Neural crest cell (in vitro differentiated cells): ENCODE data around the gene NFASC. TPM values are rescaled to one million over a fixed set of nuclear protein-coding genes. Genes with fewer than 3 reads are reported as not detected.

Source experiments
- DNase-seq: peaks from one replicate; pipeline ENCODE4 v3.0.0; 2021; ENCODE audit warnings: low read depth, mixed read lengths, low spot score
- H3K27ac Mint-ChIP-seq: one replicate; pipeline ENCODE4 v1.8.0; 2021; ENCODE audit warnings: mild to moderate bottlenecking, mixed read lengths; ENCODE audit not compliant: unreplicated experiment
- H3K27me3 Mint-ChIP-seq: 2 replicates; pipeline ENCODE4 v1.8.0; 2021; ENCODE audit warnings: low read depth, mild to moderate bottlenecking, mixed read lengths
- H3K36me3 Mint-ChIP-seq: 2 replicates; pipeline ENCODE4 v1.8.0; 2021; ENCODE audit warnings: low read depth, mild to moderate bottlenecking, mixed read lengths
- H3K4me1 Mint-ChIP-seq: 2 replicates; pipeline ENCODE4 v1.8.0; 2021; ENCODE audit warnings: mixed read lengths
- H3K4me3 Mint-ChIP-seq: one replicate; pipeline ENCODE4 v1.8.0; 2021; ENCODE audit warnings: mild to moderate bottlenecking, mixed read lengths
- H3K9me3 Mint-ChIP-seq: 2 replicates; pipeline ENCODE4 v1.8.0; 2021; ENCODE audit warnings: mixed read lengths
- total RNA-seq: library from RNA; stranded (reverse); gene quantifications from 2 replicates; pipeline ENCODE4 v1.2.1, GENCODE V29; 2021
- TF ChIP-seq, protein P1 (sequence below): fragments of 200-600 bp; sonication (generic); conservative IDR thresholded peaks from 2 replicates; pipeline ENCODE4 v1.5.0; 2021; ENCODE audit warnings: antibody characterized with exemption, mild to moderate bottlenecking

Gene NFASC
- total RNA-seq, 1 donor from 2014 or later, result 12.9 TPM

DNA sequence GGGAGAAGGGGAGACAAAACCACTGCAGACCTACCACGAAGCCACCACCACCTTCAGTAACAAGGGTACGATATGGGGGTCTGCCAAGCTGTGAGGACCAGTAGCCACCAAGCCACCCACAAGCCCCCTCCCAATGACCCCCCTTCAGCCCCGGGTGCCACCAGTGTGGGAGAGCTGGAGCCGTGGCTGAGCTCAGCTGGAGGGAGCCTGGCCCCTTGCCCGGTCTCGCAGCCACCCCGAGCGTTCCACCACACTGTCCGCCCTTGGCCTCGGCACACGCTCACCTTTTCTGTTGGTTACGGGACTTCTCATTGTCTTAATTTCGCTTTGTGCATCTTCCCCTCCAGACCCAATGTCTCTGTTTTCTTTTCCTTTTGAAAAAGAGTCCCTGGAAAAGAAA is 145.9 kb downstream of the NFASC start:
- H3K4me1 Mint-ChIP-seq, result peaks cover 17% of the 10 kb centered on the region
- H3K4me3 Mint-ChIP-seq, result no peak overlapping the region
- TF ChIP-seq, protein P1, sequence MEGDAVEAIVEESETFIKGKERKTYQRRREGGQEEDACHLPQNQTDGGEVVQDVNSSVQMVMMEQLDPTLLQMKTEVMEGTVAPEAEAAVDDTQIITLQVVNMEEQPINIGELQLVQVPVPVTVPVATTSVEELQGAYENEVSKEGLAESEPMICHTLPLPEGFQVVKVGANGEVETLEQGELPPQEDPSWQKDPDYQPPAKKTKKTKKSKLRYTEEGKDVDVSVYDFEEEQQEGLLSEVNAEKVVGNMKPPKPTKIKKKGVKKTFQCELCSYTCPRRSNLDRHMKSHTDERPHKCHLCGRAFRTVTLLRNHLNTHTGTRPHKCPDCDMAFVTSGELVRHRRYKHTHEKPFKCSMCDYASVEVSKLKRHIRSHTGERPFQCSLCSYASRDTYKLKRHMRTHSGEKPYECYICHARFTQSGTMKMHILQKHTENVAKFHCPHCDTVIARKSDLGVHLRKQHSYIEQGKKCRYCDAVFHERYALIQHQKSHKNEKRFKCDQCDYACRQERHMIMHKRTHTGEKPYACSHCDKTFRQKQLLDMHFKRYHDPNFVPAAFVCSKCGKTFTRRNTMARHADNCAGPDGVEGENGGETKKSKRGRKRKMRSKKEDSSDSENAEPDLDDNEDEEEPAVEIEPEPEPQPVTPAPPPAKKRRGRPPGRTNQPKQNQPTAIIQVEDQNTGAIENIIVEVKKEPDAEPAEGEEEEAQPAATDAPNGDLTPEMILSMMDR, result no peak
- H3K27ac Mint-ChIP-seq, result no peak overlapping the region
- H3K36me3 Mint-ChIP-seq, result no peaks in the 10 kb centered on the region
- peaks cover 12% of the 10 kb centered on the region for H3K27me3 Mint-ChIP-seq
- DNase-seq, result no peak
- no peaks in the 10 kb centered on the region for H3K9me3 Mint-ChIP-seq

DNA sequence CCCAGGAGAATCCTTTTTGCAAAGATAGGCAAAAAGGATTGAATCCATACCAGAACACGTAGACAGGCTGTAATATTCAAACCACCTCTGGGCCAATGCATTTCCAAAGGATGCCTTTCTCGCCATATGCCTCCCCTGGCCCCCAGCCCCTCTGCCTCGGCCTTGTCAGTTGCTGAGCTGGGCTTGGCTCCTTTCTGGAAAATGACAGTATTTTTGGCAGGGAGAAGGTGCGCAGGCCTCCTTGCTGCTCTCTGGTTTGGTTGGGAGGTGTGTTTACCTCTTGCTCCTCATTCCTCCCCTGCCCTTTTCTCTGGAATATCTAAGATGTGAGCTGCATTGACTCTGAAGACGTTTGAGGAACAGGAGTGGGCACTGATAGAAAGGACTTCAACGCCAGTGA is 146.3 kb downstream of the NFASC start:
- TF ChIP-seq, protein P1, result no peak
- H3K4me3 Mint-ChIP-seq, result no peak overlapping the region
- H3K4me1 Mint-ChIP-seq, result peaks cover 15% of the 10 kb centered on the region
- H3K27ac Mint-ChIP-seq, result no peak overlapping the region
- peaks cover 12% of the 10 kb centered on the region for H3K27me3 Mint-ChIP-seq
- H3K36me3 Mint-ChIP-seq, result no peaks in the 10 kb centered on the region
- H3K9me3 Mint-ChIP-seq, result no peaks in the 10 kb centered on the region
- no peak for DNase-seq

DNA sequence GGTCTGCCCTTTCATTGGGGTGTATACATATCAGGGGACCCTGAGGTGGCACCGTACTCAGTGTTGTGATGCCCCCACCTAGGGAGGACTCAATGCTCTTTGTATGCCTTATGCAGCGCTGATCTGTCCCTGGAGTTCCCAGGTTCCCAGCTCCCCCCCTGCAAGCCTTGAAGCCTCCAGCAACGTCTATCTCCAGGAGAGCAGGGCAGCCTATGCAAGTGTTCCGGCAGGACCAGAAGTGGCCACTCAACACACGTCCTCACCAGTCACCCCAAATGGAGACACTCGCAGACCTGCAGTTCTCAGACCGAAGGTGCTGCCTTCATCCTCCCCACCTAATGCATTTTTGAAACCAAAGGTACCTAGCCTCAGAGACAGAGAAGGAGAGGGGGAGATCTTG is 147.1 kb downstream of the NFASC start:
- H3K27ac Mint-ChIP-seq, result no peak overlapping the region
- H3K36me3 Mint-ChIP-seq, result no peaks in the 10 kb centered on the region
- no peaks in the 10 kb centered on the region for H3K9me3 Mint-ChIP-seq
- no peak overlapping the region for H3K4me3 Mint-ChIP-seq
- no peak for DNase-seq
- peaks cover 12% of the 10 kb centered on the region for H3K27me3 Mint-ChIP-seq
- TF ChIP-seq, protein P1, result no peak
- H3K4me1 Mint-ChIP-seq, result peaks cover 8% of the 10 kb centered on the region

DNA sequence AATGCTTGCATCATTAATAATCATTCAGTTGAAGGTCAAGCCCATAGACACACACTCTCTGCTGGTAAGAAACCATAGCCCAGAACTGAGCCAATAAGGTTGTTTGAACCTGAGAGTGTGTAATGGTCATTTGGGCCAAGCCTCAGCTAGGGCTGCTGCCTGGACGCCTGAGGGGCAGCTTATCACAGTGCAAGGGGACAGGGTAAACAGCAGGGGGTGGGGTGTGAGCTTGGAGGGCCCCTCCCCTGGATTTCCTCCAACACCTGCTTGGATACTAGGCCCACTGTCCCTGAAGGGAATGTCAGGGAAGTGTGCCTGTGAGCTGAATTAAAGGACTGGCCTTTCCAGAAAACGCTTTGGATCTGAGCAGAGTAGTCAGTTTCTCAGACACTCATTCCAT is 147.7 kb downstream of the NFASC start:
- peaks cover 5% of the 10 kb centered on the region for H3K4me1 Mint-ChIP-seq
- no peaks in the 10 kb centered on the region for H3K36me3 Mint-ChIP-seq
- TF ChIP-seq, protein P1, result no peak

DNA sequence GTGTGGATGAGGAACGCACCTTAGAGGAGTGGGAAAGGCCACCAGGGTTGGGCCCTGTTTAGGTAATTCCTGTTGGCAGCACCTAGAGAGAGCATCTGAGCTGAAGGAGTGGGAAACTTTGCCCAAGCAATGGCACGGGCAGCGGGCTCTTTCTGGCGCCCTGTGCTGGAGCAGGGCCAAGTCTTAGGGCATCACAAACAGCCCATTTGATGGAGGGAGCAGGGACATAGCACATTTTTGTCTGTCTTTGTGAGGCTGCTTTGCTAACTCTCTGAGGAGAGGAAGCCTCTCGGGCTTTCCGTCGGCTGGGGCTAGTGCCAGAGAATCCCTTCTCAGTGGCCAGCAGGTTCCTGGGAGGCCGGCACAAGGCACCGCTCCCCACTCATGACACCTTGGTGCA is 149.8 kb downstream of the NFASC start:
- peaks cover 8% of the 10 kb centered on the region for H3K27me3 Mint-ChIP-seq
- H3K36me3 Mint-ChIP-seq, result no peaks in the 10 kb centered on the region
- H3K9me3 Mint-ChIP-seq, result no peaks in the 10 kb centered on the region
- DNase-seq, result no peak
- H3K4me1 Mint-ChIP-seq, result peaks cover 4% of the 10 kb centered on the region
- H3K4me3 Mint-ChIP-seq, result no peak overlapping the region
- TF ChIP-seq, protein P1, result no peak
- no peak overlapping the region for H3K27ac Mint-ChIP-seq

More for the DNA sequence above, 147.7 kb downstream of the NFASC start:
- Mint-ChIP-seq H3K27ac (no peak overlapping the region), H3K27me3 (peaks cover 9% of the 10 kb centered on the region), H3K4me3 (no peak overlapping the region), H3K9me3 (no peaks in the 10 kb centered on the region)
- DNase-seq, result no peak

DNA sequence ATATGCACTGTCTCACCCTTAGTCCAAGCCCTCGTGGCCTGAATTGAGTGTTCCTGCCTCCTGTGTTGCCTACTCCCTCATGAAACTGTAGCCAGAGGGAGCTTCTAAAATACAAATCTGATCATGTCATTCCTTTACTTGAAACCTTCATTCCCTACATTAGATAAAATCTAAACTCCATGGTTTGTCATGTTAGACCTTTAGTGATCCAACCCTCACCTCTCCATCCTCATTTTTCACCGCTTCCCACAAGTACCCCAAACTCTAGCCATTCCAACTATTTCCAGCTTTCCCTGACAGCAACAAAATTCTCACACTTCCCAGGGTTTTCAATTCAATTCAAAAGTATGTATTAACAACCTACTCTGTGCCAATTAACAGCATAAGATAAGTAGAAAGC is 154.0 kb downstream of the NFASC start:
- Mint-ChIP-seq H3K4me1 (peaks cover 19% of the 10 kb centered on the region), H3K9me3 (no peaks in the 10 kb centered on the region), H3K4me3 (no peak overlapping the region), H3K27me3 (peaks cover 7% of the 10 kb centered on the region), H3K36me3 (no peaks in the 10 kb centered on the region), H3K27ac (no peak overlapping the region)
- TF ChIP-seq, protein P1, result no peak
- DNase-seq, result no peak
